ENCODE data around the gene RNLS. TPM values are rescaled to one million over a fixed set of nuclear protein-coding genes. Genes with fewer than 3 reads are reported as not detected.

Gene RNLS
- polyA plus RNA-seq, 3 donors, result 3.3 to 3.9 (median 3.7) TPM

DNA sequence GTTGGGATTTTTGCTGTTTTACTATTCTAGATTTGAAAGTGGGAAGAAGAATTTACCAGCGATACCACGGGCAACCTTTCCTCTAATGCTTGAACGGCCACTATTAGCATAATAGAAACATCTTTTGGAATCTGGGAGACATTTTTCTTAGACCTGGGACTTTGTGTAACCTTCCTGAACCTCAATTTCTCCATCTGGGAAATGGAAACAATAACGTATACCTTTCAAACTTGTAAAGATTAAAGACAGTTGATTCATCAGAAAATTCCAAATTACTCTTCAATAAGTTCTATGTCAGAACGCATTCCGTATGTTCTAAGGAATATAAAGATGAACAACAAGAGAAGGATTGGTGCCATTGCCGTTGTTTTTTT, 453 bp upstream of the RNLS start:
- H3K27ac Mint-ChIP-seq, result peak overlapping the region in 6 of 7 donors; percentile 83 to 94 (median 90)
- Histone ChIP-seq H4K20me1 (ENCODE audit: insufficient read depth, low read length) (no peaks in the 10 kb centered on the region), H3K9ac (ENCODE audit: insufficient read depth, low read length, poor library complexity, severe bottlenecking) (peak overlapping the region; percentile 94), H3K9me3 (replicated peaks in 1 of 2; ENCODE audit: control insufficient read depth in 1 of 2, insufficient read depth in 1 of 2, low read length in 2 of 2) (no peaks in the 10 kb centered on the region), H2AFZ (ENCODE audit: insufficient read depth, low read depth, low read length, poor library complexity, severe bottlenecking) (peak overlapping the region; percentile 96), H3K4me3 (replicated peaks in 1 of 3; ENCODE audit: low read depth in 2 of 3, low read length in 3 of 3) (peak overlapping the region; percentile 57 to 88 (median 84)), H3K36me3 (replicated peaks in 1 of 2; ENCODE audit: control insufficient read depth in 1 of 2, insufficient read depth in 2 of 2, low read length in 2 of 2) (no peaks in the 10 kb centered on the region), H3K4me2 (replicated peaks; ENCODE audit: extremely low read depth, low read length, poor library complexity, severe bottlenecking) (peak overlapping the region; percentile 89), H3K27me3 (ENCODE audit: control insufficient read depth in 2 of 2, insufficient read depth in 2 of 2, low read length in 2 of 2) (no peaks in the 10 kb centered on the region), H3K79me2 (ENCODE audit: insufficient read depth, low read length) (no peaks in the 10 kb centered on the region), H3K27ac (ENCODE audit: low read depth in 1 of 2, low read length in 2 of 2) (peak overlapping the region; percentile 82 to 91), H3K4me1 (ENCODE audit: control insufficient read depth in 1 of 2, insufficient read depth in 2 of 2, low read length in 2 of 2) (peaks cover 7 to 16% of the 10 kb centered on the region in 2 donors)
- peaks cover 0 to 2% (median 0%) of the 10 kb centered on the region in 3 donors for H3K27me3 Mint-ChIP-seq (ENCODE audit: low read depth in 3 of 3)
- TF ChIP-seq, protein P1, sequence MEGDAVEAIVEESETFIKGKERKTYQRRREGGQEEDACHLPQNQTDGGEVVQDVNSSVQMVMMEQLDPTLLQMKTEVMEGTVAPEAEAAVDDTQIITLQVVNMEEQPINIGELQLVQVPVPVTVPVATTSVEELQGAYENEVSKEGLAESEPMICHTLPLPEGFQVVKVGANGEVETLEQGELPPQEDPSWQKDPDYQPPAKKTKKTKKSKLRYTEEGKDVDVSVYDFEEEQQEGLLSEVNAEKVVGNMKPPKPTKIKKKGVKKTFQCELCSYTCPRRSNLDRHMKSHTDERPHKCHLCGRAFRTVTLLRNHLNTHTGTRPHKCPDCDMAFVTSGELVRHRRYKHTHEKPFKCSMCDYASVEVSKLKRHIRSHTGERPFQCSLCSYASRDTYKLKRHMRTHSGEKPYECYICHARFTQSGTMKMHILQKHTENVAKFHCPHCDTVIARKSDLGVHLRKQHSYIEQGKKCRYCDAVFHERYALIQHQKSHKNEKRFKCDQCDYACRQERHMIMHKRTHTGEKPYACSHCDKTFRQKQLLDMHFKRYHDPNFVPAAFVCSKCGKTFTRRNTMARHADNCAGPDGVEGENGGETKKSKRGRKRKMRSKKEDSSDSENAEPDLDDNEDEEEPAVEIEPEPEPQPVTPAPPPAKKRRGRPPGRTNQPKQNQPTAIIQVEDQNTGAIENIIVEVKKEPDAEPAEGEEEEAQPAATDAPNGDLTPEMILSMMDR (IDR thresholded peaks at IDR 0.05), result no peak
- no peaks in the 10 kb centered on the region for H3K36me3 Mint-ChIP-seq
- peaks cover 0 to 3% (median 0%) of the 10 kb centered on the region in 7 donors for H3K9me3 Mint-ChIP-seq
- peak overlapping the region; percentile 92 to 93 for H3K4me3 Mint-ChIP-seq
- intact Hi-C loops (cut with micrococcal nuclease), result no loop called here
- DNase-seq, result no peak
- H3K4me1 Mint-ChIP-seq, result peaks cover 10% of the 10 kb centered on the region
- no CpG with 5 or more reads among the region's 7 CpGs for WGBS (ENCODE audit: insufficient coverage)

DNA sequence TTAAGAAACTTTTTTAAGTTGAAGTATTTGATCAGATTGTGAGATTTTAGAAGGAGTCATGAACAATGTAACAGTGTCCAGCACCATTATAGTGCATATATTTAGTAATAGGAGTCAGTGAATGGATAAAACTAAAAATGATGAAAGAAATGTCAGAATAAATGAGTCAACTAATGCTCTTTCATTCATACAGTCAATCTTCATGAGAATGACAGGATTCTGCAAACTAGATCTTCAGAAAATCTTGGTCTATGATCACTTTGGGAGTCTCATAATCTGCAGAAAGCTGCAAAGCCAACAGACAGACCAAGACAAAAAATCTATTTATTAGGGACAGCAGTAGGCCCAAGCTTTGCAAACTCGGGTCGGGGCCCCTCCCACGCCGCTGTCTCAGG, 710 bp downstream of the RNLS start:
- Histone ChIP-seq H3K9me3 (replicated peaks in 1 of 2; ENCODE audit: control insufficient read depth in 1 of 2, insufficient read depth in 1 of 2, low read length in 2 of 2) (no peaks in the 10 kb centered on the region), H3K79me2 (ENCODE audit: insufficient read depth, low read length) (no peaks in the 10 kb centered on the region), H3K9ac (ENCODE audit: insufficient read depth, low read length, poor library complexity, severe bottlenecking) (peak overlapping the region; percentile 94), H3K4me3 (replicated peaks in 1 of 3; ENCODE audit: low read depth in 2 of 3, low read length in 3 of 3) (peak overlapping the region; percentile 57 to 88 (median 84)), H3K4me1 (ENCODE audit: control insufficient read depth in 1 of 2, insufficient read depth in 2 of 2, low read length in 2 of 2) (peaks cover 7 to 16% of the 10 kb centered on the region in 2 donors), H3K36me3 (replicated peaks in 1 of 2; ENCODE audit: control insufficient read depth in 1 of 2, insufficient read depth in 2 of 2, low read length in 2 of 2) (no peaks in the 10 kb centered on the region), H4K20me1 (ENCODE audit: insufficient read depth, low read length) (no peaks in the 10 kb centered on the region), H3K4me2 (replicated peaks; ENCODE audit: extremely low read depth, low read length, poor library complexity, severe bottlenecking) (peak overlapping the region; percentile 89), H3K27ac (ENCODE audit: low read depth in 1 of 2, low read length in 2 of 2) (peak overlapping the region; percentile 82 to 91), H3K27me3 (ENCODE audit: control insufficient read depth in 2 of 2, insufficient read depth in 2 of 2, low read length in 2 of 2) (no peaks in the 10 kb centered on the region), H2AFZ (ENCODE audit: insufficient read depth, low read depth, low read length, poor library complexity, severe bottlenecking) (peak overlapping the region; percentile 96)
- no peak overlapping the region for H3K27ac Mint-ChIP-seq
- peaks cover 0 to 2% (median 0%) of the 10 kb centered on the region in 3 donors for H3K27me3 Mint-ChIP-seq (ENCODE audit: low read depth in 3 of 3)
- 0% methylated on average over 4 of the region's 4 CpGs for WGBS (ENCODE audit: insufficient coverage)
- peaks cover 0 to 3% (median 0%) of the 10 kb centered on the region in 7 donors for H3K9me3 Mint-ChIP-seq
- DNase-seq, result no peak
- H3K4me3 Mint-ChIP-seq, result peak overlapping the region; percentile 92 to 93
- H3K36me3 Mint-ChIP-seq, result no peaks in the 10 kb centered on the region
- TF ChIP-seq, protein P1 (IDR thresholded peaks at IDR 0.05), result no peak
- peaks cover 10% of the 10 kb centered on the region for H3K4me1 Mint-ChIP-seq
- intact Hi-C loops (cut with micrococcal nuclease), result no loop called here

Data from CD14-positive monocyte (primary cell).